Activated CD4-positive, alpha-beta T cell treated with anti-CD3 and anti-CD28 coated beads for 24 hours (primary cell): ENCODE measurements around the gene KCNN3.

Experiments
- DNase-seq, 2 donors: peaks; one replicate each; pipeline ENCODE4 v3.0.0-alpha.2; 2020; ENCODE audit warnings: low read depth in 2 of 2

The KCNN3 gene

DNA sequence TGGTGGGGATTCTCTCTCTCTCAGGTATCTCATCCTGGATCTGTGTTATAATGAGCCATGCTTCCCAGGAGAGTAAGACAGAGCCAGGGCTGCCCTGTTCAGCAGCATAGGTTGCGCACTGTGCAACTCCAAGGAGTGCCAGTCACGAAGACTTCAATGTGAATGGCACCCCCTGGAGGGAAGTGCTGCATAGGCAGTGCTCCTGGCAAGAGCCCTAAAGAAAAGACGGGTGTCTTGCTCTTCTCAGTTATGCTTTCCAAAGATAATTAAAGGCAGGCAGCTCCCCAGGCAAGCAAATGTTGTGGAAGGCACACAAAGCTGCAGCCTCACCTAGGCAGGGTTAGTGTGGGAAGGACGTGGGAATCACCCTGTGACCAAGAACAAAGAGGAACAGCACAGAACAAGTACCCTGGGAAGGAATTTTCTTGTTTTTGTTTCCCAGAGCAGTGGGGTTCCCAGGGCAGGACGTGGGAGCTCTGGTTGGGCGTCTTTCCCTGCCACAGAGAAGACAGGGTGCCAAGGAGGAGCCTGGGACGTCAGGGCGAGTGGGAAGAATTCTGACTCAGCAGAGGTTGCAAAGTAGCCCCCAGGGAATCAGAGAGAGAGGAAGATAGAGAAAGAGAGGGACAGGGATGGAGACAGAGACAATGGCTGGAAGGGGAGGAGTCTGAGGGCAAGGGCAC, 120.9 kb downstream of the KCNN3 start:
- DNase-seq, result peak in 1 of 2 donors; percentile 50

- DNase-seq, result no peak
These were observed 121.7 kb downstream of the KCNN3 start for GRCh38 chr1:154748405-154748775.

DNA sequence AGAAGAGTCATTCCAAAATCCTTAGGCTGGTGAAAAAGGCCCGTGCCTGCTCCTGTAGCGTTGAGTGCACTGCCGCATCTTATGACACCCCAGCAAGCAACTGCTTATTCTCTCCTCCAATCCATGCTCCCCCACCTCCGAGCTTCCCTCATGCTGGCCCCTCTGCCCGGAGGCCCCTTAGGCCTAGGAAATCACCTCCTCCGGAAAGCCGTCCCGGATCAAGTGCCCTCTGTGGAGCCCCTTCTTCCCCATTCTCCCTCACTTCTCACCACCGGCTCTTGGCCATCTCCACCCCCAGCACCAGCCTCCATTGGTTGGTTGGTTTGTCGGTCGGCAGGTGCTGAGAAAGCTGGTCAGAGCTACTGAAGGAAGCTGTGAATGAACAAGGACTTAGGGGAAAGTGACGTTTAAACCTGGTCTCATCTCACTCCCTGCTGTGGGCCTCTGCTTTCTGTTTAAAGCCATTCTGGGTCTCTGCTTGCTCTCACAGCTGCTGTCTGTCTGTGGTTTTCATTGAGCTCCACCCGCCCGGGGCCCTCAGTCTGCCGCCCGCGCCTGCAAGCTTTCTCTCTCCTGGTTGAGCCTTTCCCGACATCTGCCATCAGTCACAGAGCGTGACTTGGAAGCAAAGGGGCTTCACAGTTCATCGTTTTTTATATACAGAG, 122.2 kb downstream of the KCNN3 start:
- DNase-seq, result peak in 1 of 2 donors; percentile 38

DNA sequence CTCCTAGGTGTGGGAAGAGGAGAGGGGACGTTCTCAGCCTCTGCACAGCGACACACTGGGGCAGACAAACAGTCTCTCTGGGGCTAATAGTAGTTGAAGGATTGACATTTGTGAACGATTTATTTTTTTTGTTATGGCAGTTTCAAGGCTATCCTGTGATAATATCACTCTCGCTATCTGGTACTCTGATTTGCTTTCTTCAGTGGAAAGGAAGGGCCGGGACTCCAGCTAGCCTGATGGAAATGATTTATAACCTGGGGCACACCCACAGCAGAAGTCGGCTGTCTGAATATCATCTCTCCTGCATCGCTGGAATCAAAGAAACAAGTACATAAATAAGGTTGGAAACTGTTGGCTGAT, 122.7 kb downstream of the KCNN3 start:
- no peak for DNase-seq

- DNase-seq, result no peak
These were observed 123.3 kb downstream of the KCNN3 start for GRCh38 chr1:154746622-154747299.

- no peak for DNase-seq
These were observed 124.2 kb downstream of the KCNN3 start for GRCh38 chr1:154745750-154746425.

DNA sequence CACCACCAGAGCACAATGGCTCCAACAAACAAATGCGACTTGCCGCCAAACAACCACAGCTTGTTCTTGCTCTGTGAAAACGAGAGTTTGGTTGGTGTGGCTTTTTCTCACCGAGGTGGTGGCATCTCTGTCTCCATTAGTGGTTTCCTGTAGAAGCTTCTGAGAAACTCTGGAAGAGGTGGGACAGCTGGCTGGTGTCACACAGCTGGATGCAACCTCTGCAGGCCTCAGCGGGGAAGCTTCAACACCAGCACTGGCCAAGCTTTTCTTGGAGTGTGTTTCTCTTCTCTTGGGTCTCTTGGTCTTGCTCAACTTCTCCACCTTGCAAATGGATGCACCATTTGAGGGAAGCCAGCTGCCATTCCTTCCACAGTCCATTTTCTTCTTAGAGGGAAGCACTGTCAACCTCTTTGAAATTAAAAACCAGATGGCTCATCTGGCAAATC, 124.8 kb downstream of the KCNN3 start:
- DNase-seq, result peak in 1 of 2 donors; percentile 28

GRCh38 chr1:154744352-154745035, 125.6 kb downstream of the KCNN3 start:
- DNase-seq, result no peak

GRCh38 chr1:154743526-154744036, 126.5 kb downstream of the KCNN3 start:
- no peak for DNase-seq

GRCh38 chr1:154742606-154743005, 127.5 kb downstream of the KCNN3 start:
- no peak for DNase-seq

GRCh38 chr1:154741741-154742495, 128.2 kb downstream of the KCNN3 start:
- no peak for DNase-seq

DNA sequence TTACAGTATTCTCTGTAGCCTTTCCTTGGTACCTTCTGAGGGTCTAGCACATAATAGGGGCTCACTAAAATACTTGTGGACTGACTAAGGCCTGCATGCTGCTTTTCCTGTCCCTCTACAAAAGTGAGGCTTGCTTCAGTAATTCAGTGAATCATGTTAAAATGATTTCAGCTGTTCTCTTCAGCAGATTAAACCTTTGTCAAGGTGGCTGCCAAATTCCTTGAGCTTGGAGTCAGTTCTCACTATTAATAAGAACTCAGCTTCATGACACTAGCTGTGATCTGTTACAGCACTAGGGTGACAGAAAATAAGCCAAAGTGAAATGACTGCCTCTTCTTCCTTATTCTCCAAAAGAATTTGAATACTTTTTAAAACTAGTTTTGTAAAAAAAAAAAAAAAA, 128.8 kb downstream of the KCNN3 start:
- no peak for DNase-seq

DNA sequence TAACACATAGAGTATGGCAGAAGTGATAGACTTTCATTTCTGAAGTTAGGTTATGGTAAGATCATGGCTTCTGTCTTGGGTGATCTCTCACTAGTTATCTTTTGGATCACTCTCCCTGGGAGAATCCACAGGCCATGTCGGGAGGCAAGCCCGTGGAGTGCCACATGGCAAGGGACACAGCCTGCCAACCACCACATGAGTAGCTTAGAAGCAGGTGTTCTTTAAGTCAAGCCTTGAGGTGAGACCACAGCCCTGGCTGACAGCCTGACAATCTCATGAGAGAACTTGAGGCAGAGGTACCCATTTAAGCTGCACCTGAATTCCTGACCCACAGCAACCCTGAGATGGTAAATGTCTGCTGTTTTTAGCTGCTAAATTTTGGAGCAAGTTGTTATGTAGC, 130.4 kb downstream of the KCNN3 start:
- no peak for DNase-seq

GRCh38 chr1:154736841-154737240, 133.2 kb downstream of the KCNN3 start:
- DNase-seq, result peak; percentile 44 to 45

GRCh38 chr1:154735804-154736168, 134.3 kb downstream of the KCNN3 start:
- DNase-seq, result no peak

DNA sequence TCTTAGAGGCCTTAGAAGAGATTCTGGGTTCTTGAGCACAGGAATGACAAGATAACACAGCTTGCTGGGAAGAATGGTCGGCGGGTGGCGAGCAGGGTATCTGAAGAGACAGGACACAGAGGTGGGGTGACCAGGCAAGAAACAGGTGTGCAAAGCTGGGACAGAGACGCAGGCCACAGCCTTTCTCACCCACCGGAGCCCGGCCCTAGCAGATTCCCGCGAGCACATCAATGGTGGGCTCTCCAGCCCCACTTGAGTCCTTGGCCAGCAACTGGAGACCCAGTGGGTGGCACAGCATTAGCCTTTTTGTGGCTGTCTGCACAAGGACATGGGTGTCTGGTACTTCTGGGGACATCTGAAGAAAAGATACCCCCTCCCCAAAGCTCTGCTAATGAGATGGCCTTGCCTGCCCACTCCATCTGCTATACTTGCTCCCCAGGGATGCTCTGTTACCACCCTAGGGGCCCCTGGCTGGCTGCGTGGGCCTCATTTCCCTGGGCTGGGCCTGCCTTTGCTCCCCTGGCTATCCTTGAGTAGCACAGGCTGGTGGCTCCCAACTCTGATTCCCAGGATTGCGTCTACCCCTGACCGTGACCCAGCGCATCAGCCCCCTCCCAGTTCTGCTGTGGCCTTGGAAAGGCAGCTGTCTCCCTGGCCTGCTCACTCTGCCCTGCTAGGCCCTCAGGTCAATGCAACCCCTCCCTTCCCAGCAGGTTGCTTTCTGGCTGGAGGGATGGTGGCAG, 134.8 kb downstream of the KCNN3 start:
- DNase-seq, result no peak

DNA sequence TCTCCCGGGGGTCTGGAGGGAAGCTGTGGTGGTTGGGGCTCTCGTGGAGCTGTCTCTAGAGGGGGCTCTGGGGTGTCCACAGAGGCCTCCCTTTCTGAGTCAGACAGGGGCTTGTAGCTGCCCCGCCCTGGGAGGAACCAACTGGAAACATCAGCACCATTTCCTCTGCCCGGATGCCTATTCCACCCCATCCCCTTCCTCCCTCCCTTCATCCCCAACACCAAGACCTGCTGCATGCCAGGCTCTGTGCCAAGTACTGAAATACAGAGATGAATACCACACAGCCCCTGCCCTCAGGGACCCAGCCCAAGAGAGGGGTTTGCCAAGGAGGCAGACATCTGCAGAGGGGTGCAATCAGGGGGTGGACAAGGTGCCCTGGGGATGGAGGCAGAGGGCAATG, 136.5 kb downstream of the KCNN3 start:
- no peak for DNase-seq

- DNase-seq, result no peak
These were observed 139.0 kb downstream of the KCNN3 start for GRCh38 chr1:154730986-154731489.

DNA sequence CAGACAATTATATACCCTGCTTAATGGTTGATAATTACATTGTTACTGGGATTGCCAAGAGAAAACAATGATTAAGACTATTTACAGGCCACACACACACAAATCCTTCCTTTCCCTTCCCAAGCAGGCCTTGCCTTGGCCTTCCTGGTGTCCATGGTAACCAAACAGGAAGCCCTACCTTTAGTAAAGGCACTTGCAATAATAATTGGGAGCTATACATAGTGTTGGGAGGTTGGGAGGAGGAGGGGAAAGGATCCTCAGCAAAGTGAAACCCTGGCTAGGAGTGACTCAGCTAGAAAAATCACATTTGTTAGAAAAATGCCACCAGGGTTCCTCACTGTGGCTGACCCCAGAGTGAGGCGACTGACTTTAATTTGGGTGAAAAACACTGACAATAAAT, 139.8 kb downstream of the KCNN3 start:
- DNase-seq, result no peak

GRCh38 chr1:154729577-154729976, 140.5 kb downstream of the KCNN3 start:
- no peak for DNase-seq
